GM10248 (cell line): ENCODE data around the gene CDH7.

Source experiments
- CTCF ChIA-PET: fragments of 300-600 bp; sonication (Branson Sonifier 250); formaldehyde crosslinking; extraction: SDS; loops from one replicate; lab custom pipeline; 2021; ENCODE audit warnings: antibody characterized with exemption; lab: Yijun Ruan, JAX
- POLR2A ChIA-PET: fragments of 350-650 bp; sonication (Branson Sonifier 250); formaldehyde crosslinking; extraction: SDS; loops from one replicate; lab custom pipeline; 2020; ENCODE audit warnings: antibody characterized with exemption; lab: Yijun Ruan, JAX
- DNase-seq: peaks from one replicate; pipeline ENCODE4 v3.0.0; 2012; ENCODE audit errors: extremely low spot score
- TF ChIP-seq, protein P1 (sequence below): IDR thresholded peaks from 2 replicates; pipeline ENCODE4 v1.5.1; 2012; ENCODE audit warnings: mild to moderate bottlenecking, low read depth; ENCODE audit errors: extremely low read depth, missing control alignments, control extremely low read depth

Gene CDH7

DNA sequence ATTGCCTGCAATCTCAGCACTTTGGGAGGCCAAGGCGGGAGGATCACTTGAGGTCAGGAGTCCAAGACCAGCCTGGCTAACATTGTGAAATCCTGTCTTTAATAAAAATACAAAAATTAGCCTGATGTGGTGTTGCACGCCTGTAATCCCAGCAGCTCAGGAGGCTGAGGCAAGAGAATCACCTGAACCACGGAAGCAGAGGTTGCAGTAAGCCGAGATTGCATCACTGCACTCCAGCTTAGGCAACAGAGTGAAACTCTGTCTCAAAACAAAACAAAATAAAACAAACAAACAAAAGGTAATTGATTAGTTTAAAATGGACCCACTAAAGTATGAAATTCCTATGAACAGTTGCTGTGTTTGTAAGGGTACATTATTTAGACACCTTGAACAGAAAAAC lies 39.8 kb downstream of the CDH7 start:
- TF ChIP-seq, protein P1, sequence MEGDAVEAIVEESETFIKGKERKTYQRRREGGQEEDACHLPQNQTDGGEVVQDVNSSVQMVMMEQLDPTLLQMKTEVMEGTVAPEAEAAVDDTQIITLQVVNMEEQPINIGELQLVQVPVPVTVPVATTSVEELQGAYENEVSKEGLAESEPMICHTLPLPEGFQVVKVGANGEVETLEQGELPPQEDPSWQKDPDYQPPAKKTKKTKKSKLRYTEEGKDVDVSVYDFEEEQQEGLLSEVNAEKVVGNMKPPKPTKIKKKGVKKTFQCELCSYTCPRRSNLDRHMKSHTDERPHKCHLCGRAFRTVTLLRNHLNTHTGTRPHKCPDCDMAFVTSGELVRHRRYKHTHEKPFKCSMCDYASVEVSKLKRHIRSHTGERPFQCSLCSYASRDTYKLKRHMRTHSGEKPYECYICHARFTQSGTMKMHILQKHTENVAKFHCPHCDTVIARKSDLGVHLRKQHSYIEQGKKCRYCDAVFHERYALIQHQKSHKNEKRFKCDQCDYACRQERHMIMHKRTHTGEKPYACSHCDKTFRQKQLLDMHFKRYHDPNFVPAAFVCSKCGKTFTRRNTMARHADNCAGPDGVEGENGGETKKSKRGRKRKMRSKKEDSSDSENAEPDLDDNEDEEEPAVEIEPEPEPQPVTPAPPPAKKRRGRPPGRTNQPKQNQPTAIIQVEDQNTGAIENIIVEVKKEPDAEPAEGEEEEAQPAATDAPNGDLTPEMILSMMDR, result no peak
- ChIA-PET POLR2A (no interaction called here), CTCF (no interaction called here)
- DNase-seq, result no peak

DNA sequence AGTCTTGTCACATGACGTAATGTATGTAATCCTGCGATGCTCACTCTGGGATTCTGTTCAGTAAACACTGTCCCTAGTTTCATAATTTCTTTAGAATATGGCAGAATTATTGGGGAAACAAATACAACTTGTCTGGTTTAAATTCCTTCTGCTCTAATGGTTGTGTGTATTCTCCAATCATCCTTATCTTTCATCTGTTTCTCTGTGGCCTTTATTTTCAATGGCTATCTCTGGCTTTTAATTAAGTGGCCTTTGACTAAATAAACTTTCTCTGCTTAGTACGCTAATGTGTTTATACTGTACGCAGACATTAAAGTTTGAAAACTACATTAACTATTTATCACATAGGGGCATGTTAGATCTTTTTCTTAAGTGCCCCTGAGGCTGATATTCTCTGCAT lies 40.9 kb downstream of the CDH7 start:
- CTCF ChIA-PET, result no interaction called here
- DNase-seq, result no peak
- POLR2A ChIA-PET, result no interaction called here
- TF ChIP-seq, protein P1, result no peak

DNA sequence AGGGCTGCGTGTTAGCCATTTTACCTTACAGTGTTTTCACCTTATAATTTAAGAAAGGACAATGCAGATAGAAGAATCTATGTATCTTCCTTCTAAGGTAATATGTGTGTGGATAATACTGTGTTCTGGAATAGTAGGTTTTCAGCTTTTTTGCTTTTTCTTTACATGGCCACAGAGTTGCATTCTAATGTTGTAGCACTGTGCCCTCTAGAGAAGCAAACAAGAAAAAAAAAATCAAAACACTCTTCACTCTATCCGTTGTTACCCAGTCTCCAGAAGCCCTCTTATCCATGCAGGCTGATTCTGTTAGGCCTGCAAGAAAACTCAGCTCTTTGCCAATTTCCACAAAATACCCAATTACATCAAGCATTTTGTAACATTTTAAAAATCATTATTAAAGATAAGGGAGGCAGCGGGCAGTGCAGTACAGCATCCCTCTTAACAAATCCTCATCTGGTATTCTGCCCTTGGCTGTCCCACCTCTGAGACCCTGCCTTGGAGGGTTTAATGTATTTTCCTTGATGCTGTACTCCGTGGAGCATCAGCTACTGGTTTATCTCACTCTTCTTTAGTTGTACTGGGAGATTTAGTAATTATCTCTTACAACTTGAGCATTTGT lies 41.8 kb downstream of the CDH7 start:
- ChIA-PET CTCF (interaction anchor here (1.2 kb wide), 1 partner anchor 9 kb away, joined by 3 read pairs; no protein-coding TSS in a partner anchor), POLR2A (no interaction called here)
- TF ChIP-seq, protein P1, result no peak

DNA sequence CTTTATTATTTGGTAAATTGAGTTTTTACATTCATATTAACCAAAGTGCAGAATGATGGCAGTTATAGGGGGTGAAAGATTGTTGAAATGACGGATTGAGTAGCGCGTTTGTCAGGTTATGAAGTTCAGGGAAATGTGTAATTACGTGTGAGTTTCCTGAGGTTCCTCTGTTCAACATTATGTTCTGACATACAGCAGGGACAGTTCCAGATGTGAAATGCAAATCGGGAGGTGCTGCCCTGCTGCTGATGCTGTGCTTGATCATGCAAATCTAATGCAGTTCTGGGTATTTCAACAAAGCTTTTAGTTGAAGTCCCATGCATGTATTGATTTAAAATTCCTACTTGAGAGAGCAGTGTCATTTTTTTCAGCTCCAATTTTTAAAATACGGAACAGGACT lies 57.9 kb downstream of the CDH7 start:
- ChIA-PET CTCF (no interaction called here), POLR2A (no interaction called here)
- TF ChIP-seq, protein P1, result no peak
- DNase-seq, result no peak

More for the DNA sequence above, 41.8 kb downstream of the CDH7 start:
- DNase-seq, result no peak

DNA sequence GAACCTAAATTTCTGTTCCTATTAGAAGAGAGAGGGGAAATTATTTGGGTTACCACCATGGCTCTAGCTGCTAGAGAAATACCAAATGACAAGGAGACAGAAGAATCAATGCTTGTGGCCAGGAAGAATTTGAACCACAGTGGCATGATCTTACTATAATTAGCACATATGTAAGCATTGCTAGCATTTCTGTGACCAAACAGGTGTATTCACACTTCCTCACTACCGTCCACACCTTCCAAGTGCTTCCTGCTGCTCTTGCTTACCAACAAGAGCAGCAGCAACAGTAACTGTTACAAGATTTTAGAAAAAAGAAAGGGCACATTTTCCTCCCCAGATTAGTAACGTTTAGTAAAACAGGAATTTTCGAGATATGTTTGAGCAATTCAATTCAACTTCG lies 60.5 kb downstream of the CDH7 start:
- TF ChIP-seq, protein P1, result no peak
- ChIA-PET CTCF (no interaction called here), POLR2A (no interaction called here)
- DNase-seq, result no peak

DNA sequence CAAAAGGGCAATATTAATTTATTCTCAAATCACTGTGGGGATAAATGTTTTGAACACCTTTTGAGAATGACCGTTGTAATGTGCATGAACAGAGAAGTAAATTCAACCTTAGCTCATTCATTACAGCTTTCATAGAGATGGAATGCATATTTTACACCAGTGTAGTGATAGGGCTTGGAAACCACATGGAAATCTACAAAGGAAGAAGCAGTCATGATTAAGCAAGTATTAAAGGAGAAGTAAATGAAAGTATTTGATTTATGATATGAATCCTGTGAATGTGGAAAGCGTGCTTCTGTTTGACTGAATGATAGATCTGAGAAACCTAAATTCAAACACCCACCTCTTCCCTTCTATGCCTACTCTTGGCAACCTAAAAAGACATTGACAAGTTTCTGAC lies 64.7 kb downstream of the CDH7 start:
- POLR2A ChIA-PET, result no interaction called here
- TF ChIP-seq, protein P1, result no peak

More for the DNA sequence above, 64.7 kb downstream of the CDH7 start:
- CTCF ChIA-PET, result no interaction called here
- no peak for DNase-seq
